GM21360 (cell line): ENCODE results near the gene PFKFB4.
"Not testable (repeated sequence)": the region's sequence is repeated elsewhere in the genome, so short reads cannot be mapped to it uniquely, and the experiment has no call there.

Source experiments
- ATAC-seq: cut with Tn5 transposase; IDR thresholded peaks from one replicate; pipeline ENCODE4 v1.9.1; 2021; ENCODE audit warnings: mild to moderate bottlenecking, moderate library complexity; ENCODE audit not compliant: unreplicated experiment

Gene PFKFB4

GRCh38 chr3:48535578-48535977 lies 21.0 kb downstream of the PFKFB4 start:
- ATAC-seq: no peak

DNA sequence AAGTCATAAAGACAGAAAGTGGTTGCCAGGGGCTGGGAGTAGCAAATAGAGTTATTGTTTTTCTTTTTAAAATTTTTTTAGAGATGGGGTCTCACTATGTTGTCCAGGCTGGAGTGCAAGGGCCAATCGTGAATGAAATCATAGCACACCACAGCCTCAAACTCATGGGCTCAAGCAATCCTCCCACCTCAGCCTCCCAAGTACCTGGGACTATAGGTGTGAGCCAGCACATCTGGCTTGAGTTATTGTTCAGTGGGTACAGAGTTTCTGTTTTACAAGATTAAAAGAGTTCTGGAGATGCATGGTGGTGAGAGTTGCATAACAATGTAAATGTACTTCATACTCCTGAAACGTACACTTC lies 23.6 kb downstream of the PFKFB4 start:
- ATAC-seq: no peak

DNA sequence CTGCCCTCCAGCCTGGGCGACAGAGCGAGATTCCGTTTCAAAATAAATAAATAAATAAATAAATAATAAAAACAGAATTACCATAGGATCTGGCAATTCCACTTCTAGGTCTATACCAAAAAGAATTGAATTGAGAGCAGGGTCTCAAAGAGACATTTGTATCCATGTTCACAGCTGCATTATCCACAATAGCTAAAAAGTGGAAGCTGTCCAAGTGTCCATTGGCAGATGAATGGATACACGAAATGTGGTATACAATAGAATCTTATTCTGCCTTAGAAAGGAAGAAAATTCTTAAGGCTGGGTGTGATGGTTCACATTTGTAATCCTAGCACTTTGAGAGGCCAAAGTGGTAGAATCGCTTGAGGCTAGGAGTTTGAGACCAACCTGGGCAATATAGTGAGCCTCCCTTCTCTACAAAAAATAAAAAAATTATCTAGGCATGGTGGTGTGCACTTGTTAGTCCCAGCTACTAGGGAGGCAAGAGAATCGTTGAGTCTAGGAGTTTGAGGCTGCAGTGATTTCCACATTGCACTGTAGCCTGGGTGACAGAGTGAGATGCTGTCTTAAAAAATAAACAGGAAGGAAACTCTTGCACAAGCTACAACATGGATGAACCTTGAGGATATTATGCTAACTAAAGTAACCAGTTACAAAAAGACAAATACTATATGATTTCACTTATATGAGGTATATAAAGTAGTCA lies 24.2 kb downstream of the PFKFB4 start:
- ATAC-seq: no peak

GRCh38 chr3:48530701-48531100 lies 25.9 kb downstream of the PFKFB4 start:
- not testable (repeated sequence) for ATAC-seq

GRCh38 chr3:48528754-48529153 lies 27.8 kb downstream of the PFKFB4 start:
- ATAC-seq: no peak

GRCh38 chr3:48528048-48528447 lies 28.6 kb downstream of the PFKFB4 start:
- no peak for ATAC-seq

DNA sequence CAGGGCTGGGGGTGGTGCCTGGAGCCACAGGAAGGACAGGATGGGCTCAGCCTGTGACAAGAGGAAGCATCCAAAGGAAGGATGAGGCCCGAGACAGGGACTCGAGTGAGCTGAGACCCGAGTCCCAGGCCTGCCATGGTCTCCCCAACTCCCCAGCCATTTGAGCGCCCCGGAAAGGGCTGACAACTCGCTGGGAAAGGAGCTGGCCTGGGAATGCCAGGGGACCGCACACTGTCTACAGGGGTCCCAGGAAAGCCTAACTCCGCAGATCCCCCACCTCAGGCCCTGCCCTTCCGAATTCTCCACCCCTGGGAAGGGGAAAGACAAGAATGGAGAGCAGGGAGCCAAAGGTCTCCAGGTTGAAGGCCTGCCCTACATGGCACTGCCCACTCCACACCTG lies 31.6 kb downstream of the PFKFB4 start:
- no peak for ATAC-seq

DNA sequence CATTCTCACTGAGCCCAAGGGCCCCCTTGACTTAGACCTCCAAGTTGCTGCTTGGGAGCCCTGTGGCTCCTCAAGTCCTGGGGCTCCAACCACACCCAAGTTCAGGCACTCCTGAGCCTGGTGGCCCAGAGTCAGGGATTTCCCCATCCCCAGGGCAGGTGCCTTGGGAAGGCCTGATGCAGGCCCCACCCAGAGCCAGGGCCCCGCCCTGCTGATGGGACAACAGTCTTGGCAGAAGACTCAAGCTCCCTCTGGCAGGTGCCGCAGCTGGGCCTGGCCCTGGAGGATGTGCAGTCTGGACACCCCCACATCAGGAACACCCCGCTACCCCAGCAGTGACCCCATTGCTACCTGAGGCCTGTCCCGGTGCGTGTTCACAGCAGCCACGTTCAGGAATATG lies 35.0 kb downstream of the PFKFB4 start:
- no peak for ATAC-seq

DNA sequence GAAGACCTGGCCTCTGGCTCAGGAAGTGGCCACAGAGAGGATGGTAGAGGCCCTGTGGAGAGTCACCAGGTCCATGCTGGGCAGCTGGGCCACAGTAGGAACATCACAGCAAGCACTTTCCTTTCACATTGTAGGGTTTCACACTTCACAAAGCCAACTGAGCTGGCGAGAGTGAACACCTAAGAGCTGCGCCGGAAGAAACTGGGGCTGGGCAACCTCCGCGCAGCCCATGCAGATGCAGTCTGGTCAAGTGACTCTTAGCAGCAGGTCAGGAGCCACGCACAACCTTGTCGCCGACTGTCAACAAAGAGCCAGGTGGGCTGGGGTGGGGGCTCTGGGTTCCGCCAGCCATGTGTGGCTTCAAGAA lies 37.3 kb downstream of the PFKFB4 start:
- ATAC-seq: no peak

- ATAC-seq: no peak
These were observed 37.8 kb downstream of the PFKFB4 start for GRCh38 chr3:48518638-48519276.

- ATAC-seq: no peak
These were observed 38.5 kb downstream of the PFKFB4 start for GRCh38 chr3:48518069-48518468.

DNA sequence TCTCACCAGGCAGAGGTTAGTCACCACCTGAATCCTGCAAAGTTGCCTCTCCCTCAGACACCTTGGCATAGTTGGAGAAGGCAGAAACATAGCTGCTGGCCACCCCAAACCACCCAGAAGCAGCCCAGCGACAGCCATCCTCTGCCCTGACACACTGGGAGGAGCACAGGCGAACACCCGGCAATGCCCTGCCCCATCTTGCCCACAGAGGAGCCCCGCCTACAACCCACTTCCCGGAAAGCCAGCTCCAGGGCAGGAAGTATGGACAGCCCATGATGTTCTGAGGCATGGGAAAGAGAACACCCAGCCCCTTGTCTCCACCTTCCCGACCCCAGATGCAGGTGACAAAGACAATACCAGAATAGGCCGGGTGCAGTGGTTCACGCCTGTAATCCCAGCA lies 40.0 kb downstream of the PFKFB4 start:
- ATAC-seq: no peak

DNA sequence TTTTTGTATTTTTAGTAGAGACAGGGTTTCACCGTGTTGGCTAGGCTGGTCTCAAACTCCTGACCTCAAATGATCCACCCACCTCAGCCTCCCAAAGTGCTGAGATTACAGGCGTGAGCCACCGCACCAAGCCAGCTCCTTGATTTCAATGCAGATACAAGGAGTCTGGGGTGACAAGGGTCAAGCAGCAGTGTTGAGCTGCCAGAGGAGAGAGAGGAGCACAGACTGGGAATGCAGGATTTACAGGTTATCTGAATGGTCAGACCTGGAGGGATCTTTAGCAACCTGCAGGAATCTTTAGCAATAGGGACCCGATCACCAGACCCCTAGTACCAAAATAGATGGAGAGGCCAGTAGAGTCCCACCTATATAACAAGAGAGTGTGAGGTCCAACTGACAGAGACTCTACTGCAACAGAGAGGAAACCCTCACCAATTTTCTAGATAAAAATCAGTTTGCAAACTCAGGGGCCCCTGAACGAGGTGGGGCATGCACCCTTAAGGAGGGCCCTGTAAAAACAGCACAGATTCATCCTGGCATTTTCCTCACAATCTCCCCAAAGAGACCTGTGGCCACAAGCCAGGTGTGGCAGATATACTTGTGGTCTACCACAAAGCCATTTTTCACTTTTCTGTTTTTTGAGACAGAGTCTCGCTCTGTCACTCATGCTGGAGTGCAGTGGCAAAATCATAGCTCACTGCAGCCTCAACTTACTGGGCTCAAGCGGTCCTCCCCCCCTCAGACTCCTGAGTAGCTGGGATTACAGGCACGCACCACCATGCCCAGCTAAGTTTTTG lies 42.0 kb downstream of the PFKFB4 start:
- no peak for ATAC-seq

DNA sequence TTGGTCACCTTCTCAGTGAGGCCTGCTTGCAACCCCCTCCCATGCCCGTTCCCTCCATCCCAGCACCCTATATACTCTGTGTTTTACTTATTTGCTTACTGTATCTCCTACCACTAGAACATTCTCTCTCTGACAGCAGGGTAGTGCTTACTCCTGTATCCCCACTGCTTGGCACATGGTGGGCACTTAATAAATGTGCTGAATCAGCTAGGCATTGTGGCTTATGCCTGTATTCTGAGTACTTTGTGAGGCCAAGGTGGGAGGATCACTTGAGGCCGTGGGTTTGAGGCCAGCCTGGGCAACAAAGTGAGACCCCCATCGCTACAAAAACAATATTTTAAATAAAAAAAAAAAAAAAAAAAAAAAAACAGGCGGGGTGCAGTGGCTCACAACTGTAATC lies 45.1 kb downstream of the PFKFB4 start:
- ATAC-seq: no peak

DNA sequence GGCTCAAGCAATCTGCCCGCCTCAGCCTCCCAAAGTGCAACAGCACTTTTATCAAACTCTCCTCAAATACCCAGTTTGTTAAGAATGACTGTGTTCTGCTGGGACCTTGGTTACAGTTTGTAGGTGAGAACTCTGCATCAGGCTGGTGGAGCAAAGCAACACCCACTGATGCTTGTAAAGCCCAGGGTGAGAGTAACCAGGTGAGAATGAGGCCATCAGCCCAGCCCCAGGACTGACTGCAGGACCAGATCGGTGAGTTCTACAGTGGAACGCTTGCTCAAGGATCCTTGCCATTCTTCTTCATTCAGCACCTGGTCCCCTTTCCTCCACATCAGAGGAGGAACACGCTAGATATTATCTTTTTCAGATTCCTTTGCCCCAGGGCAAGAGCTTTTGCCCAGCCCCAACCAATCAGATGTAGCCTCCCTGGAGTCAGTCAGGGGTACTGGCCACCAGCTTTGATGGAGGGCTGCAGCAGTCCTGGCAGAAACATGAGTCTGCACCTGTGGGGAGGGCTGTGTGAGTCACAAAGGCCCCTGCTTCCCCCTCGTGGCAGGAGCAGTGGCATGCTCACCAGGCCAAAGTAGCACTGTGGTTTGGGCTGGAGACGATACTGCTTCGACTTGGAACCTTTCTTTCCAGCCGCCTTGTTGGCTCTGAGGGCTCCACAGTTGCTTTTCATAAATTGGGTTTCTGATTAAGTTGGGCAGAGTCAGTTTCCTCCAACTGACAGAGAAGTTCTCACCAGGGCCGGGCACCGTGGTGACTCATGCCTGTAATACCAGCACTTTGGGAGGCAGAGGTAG lies 49.1 kb downstream of the PFKFB4 start:
- ATAC-seq: no peak

GRCh38 chr3:48505968-48506504 lies 50.6 kb downstream of the PFKFB4 start:
- no peak for ATAC-seq

- no peak for ATAC-seq
These were observed 51.5 kb downstream of the PFKFB4 start for GRCh38 chr3:48505146-48505545.

DNA sequence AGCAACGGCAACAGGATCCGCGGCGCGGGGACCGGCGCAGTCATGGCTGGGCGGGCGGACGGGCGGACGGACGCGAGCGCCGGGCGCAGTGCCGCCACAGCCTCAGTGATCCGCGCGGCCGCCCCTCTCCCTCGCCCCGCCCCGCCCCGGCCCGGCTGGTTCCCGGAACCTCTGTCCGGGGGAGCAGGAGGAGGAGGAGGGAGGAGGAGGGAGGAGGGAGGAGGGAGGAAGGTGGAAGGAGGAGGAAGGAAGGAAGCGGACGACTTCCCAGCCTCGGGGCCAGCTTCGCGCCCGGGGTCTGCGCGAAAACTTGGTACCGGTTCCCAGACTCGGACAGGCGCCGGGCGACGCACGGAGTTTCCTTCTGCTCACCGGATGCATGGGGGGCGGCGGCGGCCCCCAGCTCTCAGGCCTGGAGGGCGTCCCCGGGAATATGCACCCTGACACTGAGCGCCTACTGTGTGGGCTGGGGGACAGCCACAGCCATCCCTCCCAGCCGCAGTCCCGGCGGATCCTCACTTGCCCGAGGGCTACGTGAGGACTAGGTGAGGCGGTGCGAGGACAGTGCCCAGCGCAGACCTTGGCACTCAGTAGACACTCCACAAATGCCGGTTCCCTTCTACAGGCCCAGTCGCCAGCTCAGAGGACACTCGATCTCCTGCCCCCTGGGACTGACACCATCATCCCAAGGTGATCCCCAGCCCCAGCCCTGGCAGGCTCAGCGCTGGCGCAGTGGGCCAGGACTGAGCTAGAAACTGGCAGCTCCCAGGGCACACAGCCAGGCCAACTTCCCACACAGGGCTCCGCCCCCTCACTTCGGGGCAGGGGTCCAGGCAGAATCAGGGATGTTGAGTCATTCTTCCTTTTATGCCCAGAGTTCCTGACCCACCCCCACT lies 52.3 kb downstream of the PFKFB4 start, which contains the start of gene SHISA5:
TSS of gene SHISA5 (minus strand) at position 124 of the 896 bp plus-strand sequence. CDS start at position 44, 80 bp downstream.
- no peak for ATAC-seq

DNA sequence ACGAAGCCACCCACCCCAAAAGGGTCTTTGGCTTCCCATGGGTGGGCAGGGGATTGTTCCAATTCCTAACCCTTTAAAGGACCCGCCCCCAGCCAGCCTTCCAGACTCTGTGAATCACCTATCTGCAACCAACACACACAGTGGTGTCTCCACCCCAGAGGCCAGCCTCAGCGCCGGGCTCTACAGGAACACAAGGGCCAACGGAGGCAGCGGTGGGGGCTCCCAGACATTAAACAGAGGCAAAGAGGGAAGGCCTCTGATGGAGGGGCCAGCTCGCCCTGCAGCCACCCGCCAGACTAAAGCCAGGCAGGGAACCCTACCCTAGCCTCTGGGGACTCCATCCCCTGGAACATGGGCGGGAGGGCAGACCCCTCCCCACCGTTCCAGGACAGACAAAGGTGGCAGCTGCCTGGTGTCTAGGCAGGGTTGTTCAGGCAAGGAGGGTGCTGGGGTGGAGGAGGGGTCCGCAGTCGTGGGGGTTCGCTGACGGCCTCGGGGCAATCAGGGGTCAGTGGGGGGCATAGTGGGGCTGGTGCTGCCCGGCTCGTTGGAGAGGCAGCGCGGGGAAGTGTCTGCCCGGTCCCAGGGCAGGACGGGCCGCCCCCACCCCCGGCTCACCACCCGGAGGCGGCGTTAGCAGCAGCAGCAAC lies 53.1 kb downstream of the PFKFB4 start:
- ATAC-seq: no peak
